ENCODE data around the gene TOR1B.
A peak's percentile ranks its signal among the peaks of the same experiment; 100 is the strongest.
"Not testable (repeated sequence)": the region's sequence is repeated elsewhere in the genome, so short reads cannot be mapped to it uniquely, and the experiment has no call there.

TOR1B gene

GRCh38 chr9:129762985-129763926 lies 39.7 kb upstream of the TOR1B start:
- peak overlapping the region; percentile 21; the same call in 1 of the 2 replicates for H3K4me3 ChIP-seq (ENCODE audit: low read depth, low read length)
- H3K4me1 ChIP-seq (ENCODE audit: control insufficient read depth, insufficient read depth, low read length, unreplicated experiment): peaks cover 24% of the 10 kb centered on the region
- peak overlapping the region; percentile 99 for H3K27ac ChIP-seq (ENCODE audit: low read depth, low read length)
- H3K36me3 ChIP-seq (ENCODE audit: insufficient read depth, low read length): no peaks in the 10 kb centered on the region
- no peaks in the 10 kb centered on the region for H3K79me2 ChIP-seq (ENCODE audit: control insufficient read depth, insufficient read depth, low read length, unreplicated experiment)
- no peaks in the 10 kb centered on the region for H3K27me3 ChIP-seq (ENCODE audit: insufficient read depth, low read length)
- peak overlapping the region; percentile 64 for H2AFZ ChIP-seq (ENCODE audit: low read length, unreplicated experiment)

- no peak overlapping the region for H2AFZ ChIP-seq (ENCODE audit: low read length, unreplicated experiment)
- no peak overlapping the region for H3K27ac ChIP-seq (ENCODE audit: low read depth, low read length)
- H3K4me3 ChIP-seq (ENCODE audit: low read depth, low read length): no peak overlapping the region
- H3K27me3 ChIP-seq (ENCODE audit: insufficient read depth, low read length): no peaks in the 10 kb centered on the region
- no peaks in the 10 kb centered on the region for H3K79me2 ChIP-seq (ENCODE audit: control insufficient read depth, insufficient read depth, low read length, unreplicated experiment)
- peaks cover 24% of the 10 kb centered on the region for H3K4me1 ChIP-seq (ENCODE audit: control insufficient read depth, insufficient read depth, low read length, unreplicated experiment)
- no peaks in the 10 kb centered on the region for H3K36me3 ChIP-seq (ENCODE audit: insufficient read depth, low read length)
These were observed 37.1 kb upstream of the TOR1B start for GRCh38 chr9:129765764-129766317.

GRCh38 chr9:129768486-129768885 lies 34.5 kb upstream of the TOR1B start:
- Histone ChIP-seq H3K4me3 (ENCODE audit: low read depth, low read length) (no peak overlapping the region), H2AFZ (ENCODE audit: low read length, unreplicated experiment) (no peak overlapping the region), H3K27me3 (ENCODE audit: insufficient read depth, low read length) (no peaks in the 10 kb centered on the region), H3K4me1 (ENCODE audit: control insufficient read depth, insufficient read depth, low read length, unreplicated experiment) (peaks cover 7% of the 10 kb centered on the region), H3K27ac (ENCODE audit: low read depth, low read length) (no peak overlapping the region), H3K79me2 (ENCODE audit: control insufficient read depth, insufficient read depth, low read length, unreplicated experiment) (no peaks in the 10 kb centered on the region), H3K36me3 (ENCODE audit: insufficient read depth, low read length) (no peaks in the 10 kb centered on the region)

- no peaks in the 10 kb centered on the region for H3K79me2 ChIP-seq (ENCODE audit: control insufficient read depth, insufficient read depth, low read length, unreplicated experiment)
- no peak overlapping the region for H2AFZ ChIP-seq (ENCODE audit: low read length, unreplicated experiment)
- peaks cover 11% of the 10 kb centered on the region for H3K4me1 ChIP-seq (ENCODE audit: control insufficient read depth, insufficient read depth, low read length, unreplicated experiment)
- H3K27ac ChIP-seq (ENCODE audit: low read depth, low read length): no peak overlapping the region
- H3K36me3 ChIP-seq (ENCODE audit: insufficient read depth, low read length): no peaks in the 10 kb centered on the region
- no peaks in the 10 kb centered on the region for H3K27me3 ChIP-seq (ENCODE audit: insufficient read depth, low read length)
- H3K4me3 ChIP-seq (ENCODE audit: low read depth, low read length): no peak overlapping the region
These were observed 33.3 kb upstream of the TOR1B start for GRCh38 chr9:129769669-129770068.

GRCh38 chr9:129770741-129771140 lies 32.2 kb upstream of the TOR1B start:
- Histone ChIP-seq H3K36me3 (ENCODE audit: insufficient read depth, low read length) (no peaks in the 10 kb centered on the region), H2AFZ (ENCODE audit: low read length, unreplicated experiment) (no peak overlapping the region), H3K27ac (ENCODE audit: low read depth, low read length) (no peak overlapping the region), H3K79me2 (ENCODE audit: control insufficient read depth, insufficient read depth, low read length, unreplicated experiment) (no peaks in the 10 kb centered on the region), H3K4me1 (ENCODE audit: control insufficient read depth, insufficient read depth, low read length, unreplicated experiment) (peaks cover 11% of the 10 kb centered on the region), H3K27me3 (ENCODE audit: insufficient read depth, low read length) (no peaks in the 10 kb centered on the region), H3K4me3 (ENCODE audit: low read depth, low read length) (no peak overlapping the region)

- Histone ChIP-seq H3K4me3 (ENCODE audit: low read depth, low read length) (no peak overlapping the region), H3K4me1 (ENCODE audit: control insufficient read depth, insufficient read depth, low read length, unreplicated experiment) (peaks cover 26% of the 10 kb centered on the region), H3K27me3 (ENCODE audit: insufficient read depth, low read length) (no peaks in the 10 kb centered on the region), H3K27ac (ENCODE audit: low read depth, low read length) (peak overlapping the region; percentile 85), H3K79me2 (ENCODE audit: control insufficient read depth, insufficient read depth, low read length, unreplicated experiment) (no peaks in the 10 kb centered on the region), H3K36me3 (ENCODE audit: insufficient read depth, low read length) (no peaks in the 10 kb centered on the region), H2AFZ (ENCODE audit: low read length, unreplicated experiment) (no peak overlapping the region)
These were observed 29.5 kb upstream of the TOR1B start for GRCh38 chr9:129773262-129774048.

- no peak overlapping the region for H2AFZ ChIP-seq (ENCODE audit: low read length, unreplicated experiment)
- H3K79me2 ChIP-seq (ENCODE audit: control insufficient read depth, insufficient read depth, low read length, unreplicated experiment): no peaks in the 10 kb centered on the region
- H3K4me1 ChIP-seq (ENCODE audit: control insufficient read depth, insufficient read depth, low read length, unreplicated experiment): peaks cover 26% of the 10 kb centered on the region
- H3K27me3 ChIP-seq (ENCODE audit: insufficient read depth, low read length): no peaks in the 10 kb centered on the region
- no peak overlapping the region for H3K27ac ChIP-seq (ENCODE audit: low read depth, low read length)
- no peak overlapping the region for H3K4me3 ChIP-seq (ENCODE audit: low read depth, low read length)
- H3K36me3 ChIP-seq (ENCODE audit: insufficient read depth, low read length): no peaks in the 10 kb centered on the region
These were observed 28.1 kb upstream of the TOR1B start for GRCh38 chr9:129774791-129775447.

- Histone ChIP-seq H3K4me3 (ENCODE audit: low read depth, low read length) (no peak overlapping the region), H3K27me3 (ENCODE audit: insufficient read depth, low read length) (no peaks in the 10 kb centered on the region), H3K79me2 (ENCODE audit: control insufficient read depth, insufficient read depth, low read length, unreplicated experiment) (no peaks in the 10 kb centered on the region), H2AFZ (ENCODE audit: low read length, unreplicated experiment) (no peak overlapping the region), H3K36me3 (ENCODE audit: insufficient read depth, low read length) (no peaks in the 10 kb centered on the region), H3K4me1 (ENCODE audit: control insufficient read depth, insufficient read depth, low read length, unreplicated experiment) (peaks cover 26% of the 10 kb centered on the region), H3K27ac (ENCODE audit: low read depth, low read length) (no peak overlapping the region)
These were observed 27.6 kb upstream of the TOR1B start for GRCh38 chr9:129775448-129775798.

- peak overlapping the region; percentile 89 for H3K27ac ChIP-seq (ENCODE audit: low read depth, low read length)
- H3K79me2 ChIP-seq (ENCODE audit: control insufficient read depth, insufficient read depth, low read length, unreplicated experiment): not testable (repeated sequence)
These were observed 26.9 kb upstream of the TOR1B start for GRCh38 chr9:129776096-129776495.

GRCh38 chr9:129776566-129776937 lies 26.4 kb upstream of the TOR1B start:
- Histone ChIP-seq H3K4me3 (ENCODE audit: low read depth, low read length) (peak overlapping the region; percentile 43), H3K79me2 (ENCODE audit: control insufficient read depth, insufficient read depth, low read length, unreplicated experiment) (no peaks in the 10 kb centered on the region), H3K27me3 (ENCODE audit: insufficient read depth, low read length) (no peaks in the 10 kb centered on the region), H3K4me1 (ENCODE audit: control insufficient read depth, insufficient read depth, low read length, unreplicated experiment) (peaks cover 26% of the 10 kb centered on the region), H3K27ac (ENCODE audit: low read depth, low read length) (peak overlapping the region; percentile 89), H3K36me3 (ENCODE audit: insufficient read depth, low read length) (no peaks in the 10 kb centered on the region), H2AFZ (ENCODE audit: low read length, unreplicated experiment) (peak overlapping the region; percentile 54)

More at GRCh38 chr9:129776096-129776495, 26.9 kb upstream of the TOR1B start:
- peaks cover 26% of the 10 kb centered on the region for H3K4me1 ChIP-seq (ENCODE audit: control insufficient read depth, insufficient read depth, low read length, unreplicated experiment)
- H2AFZ ChIP-seq (ENCODE audit: low read length, unreplicated experiment); H3K27me3 ChIP-seq (ENCODE audit: insufficient read depth, low read length); H3K36me3 ChIP-seq (ENCODE audit: insufficient read depth, low read length); H3K4me3 ChIP-seq (ENCODE audit: low read depth, low read length): not testable (repeated sequence)
